ENCODE data around the gene FRMD4B.

Gene FRMD4B

GRCh38 chr3:69172058-69172457 is 213.8 kb downstream of the FRMD4B start:
- Histone ChIP-seq H3K27me3 (ENCODE audit: insufficient read depth, low read length) (no peaks in the 10 kb centered on the region), H3K4me1 (ENCODE audit: insufficient read depth, low read length) (no peaks in the 10 kb centered on the region), H3K4me3 (ENCODE audit: low read length) (no peak overlapping the region), H3K27ac (ENCODE audit: low read length) (no peak overlapping the region), H3K9ac (ENCODE audit: low read depth, low read length) (no peak overlapping the region), H3K9me3 (ENCODE audit: insufficient read depth, low read depth, low read length) (no peaks in the 10 kb centered on the region), H3K36me3 (ENCODE audit: insufficient read depth, low read depth, low read length) (peaks cover 5% of the 10 kb centered on the region)

DNA sequence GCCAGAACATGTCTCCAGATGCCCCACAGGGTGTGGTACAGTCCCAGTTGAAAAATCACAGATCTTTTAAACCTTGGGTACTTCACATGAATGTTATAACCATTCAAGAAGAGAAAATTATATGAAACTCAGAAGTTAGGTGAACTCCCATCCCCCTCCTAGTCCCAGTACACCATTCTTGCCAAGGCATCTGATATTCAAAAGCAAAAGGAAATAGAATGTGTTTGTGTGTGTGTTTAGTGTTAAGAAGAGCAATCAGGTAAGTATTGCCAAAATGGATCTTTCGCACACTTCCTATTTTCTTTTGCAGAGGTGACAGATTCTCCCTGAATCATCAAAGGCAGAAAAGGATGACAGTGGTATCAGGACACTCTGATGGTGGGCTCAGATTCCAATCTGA is 219.4 kb downstream of the FRMD4B start:
- H3K4me3 ChIP-seq (ENCODE audit: low read length) = no peak overlapping the region
- no peak overlapping the region for H3K27ac ChIP-seq (ENCODE audit: low read length)
- no peaks in the 10 kb centered on the region for H3K4me1 ChIP-seq (ENCODE audit: insufficient read depth, low read length)
- no peaks in the 10 kb centered on the region for H3K9me3 ChIP-seq (ENCODE audit: insufficient read depth, low read depth, low read length)
- no peak overlapping the region for H3K9ac ChIP-seq (ENCODE audit: low read depth, low read length)
- H3K27me3 ChIP-seq (ENCODE audit: insufficient read depth, low read length) = no peaks in the 10 kb centered on the region
- H3K36me3 ChIP-seq (ENCODE audit: insufficient read depth, low read depth, low read length) = no peaks in the 10 kb centered on the region; the same call in 1 of the 2 replicates

DNA sequence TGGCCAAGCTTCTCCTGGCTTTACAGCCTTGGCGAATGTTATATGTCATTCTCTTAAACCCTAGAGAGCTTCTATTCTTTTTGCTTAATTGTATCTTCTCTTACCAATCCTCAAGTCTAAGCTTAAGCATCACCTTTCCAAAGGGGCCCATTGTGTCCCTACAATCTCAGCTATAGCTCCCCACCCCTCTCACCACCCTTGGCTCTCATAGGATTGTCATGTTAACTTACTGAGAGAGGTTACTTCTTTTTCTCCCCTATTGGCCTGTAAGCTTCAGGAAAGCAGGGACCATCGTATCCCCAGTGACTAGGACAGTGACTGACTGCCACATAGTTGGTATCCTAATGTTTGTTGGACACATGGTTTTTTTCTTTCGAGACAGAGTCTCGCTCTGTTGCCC is 220.1 kb downstream of the FRMD4B start:
- Histone ChIP-seq H3K9me3 (ENCODE audit: insufficient read depth, low read depth, low read length) (no peaks in the 10 kb centered on the region), H3K36me3 (ENCODE audit: insufficient read depth, low read depth, low read length) (no peaks in the 10 kb centered on the region), H3K27ac (ENCODE audit: low read length) (no peak overlapping the region), H3K4me3 (ENCODE audit: low read length) (no peak overlapping the region), H3K4me1 (ENCODE audit: insufficient read depth, low read length) (no peaks in the 10 kb centered on the region), H3K27me3 (ENCODE audit: insufficient read depth, low read length) (no peaks in the 10 kb centered on the region), H3K9ac (ENCODE audit: low read depth, low read length) (no peak overlapping the region)

DNA sequence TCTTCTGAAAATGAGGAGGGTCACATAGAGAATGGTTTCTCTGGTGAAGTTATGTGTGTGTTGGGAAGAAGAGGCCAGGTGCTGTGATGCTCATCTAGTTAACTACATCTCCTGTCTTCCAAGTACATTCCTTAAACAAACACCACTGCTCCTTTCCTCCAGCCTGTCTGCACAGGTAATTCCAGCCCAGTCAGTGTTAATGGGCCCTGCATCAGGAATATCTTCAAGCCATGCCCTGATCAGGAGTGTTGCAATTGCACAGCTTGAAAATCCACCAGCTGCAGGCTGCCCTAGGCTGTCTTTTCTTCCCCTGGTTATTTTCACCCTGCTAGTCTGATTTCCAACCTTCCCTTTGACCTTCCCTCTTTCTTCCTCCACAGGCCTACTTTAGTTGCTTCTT is 221.6 kb downstream of the FRMD4B start:
- no peak overlapping the region for H3K27ac ChIP-seq (ENCODE audit: low read length)

DNA sequence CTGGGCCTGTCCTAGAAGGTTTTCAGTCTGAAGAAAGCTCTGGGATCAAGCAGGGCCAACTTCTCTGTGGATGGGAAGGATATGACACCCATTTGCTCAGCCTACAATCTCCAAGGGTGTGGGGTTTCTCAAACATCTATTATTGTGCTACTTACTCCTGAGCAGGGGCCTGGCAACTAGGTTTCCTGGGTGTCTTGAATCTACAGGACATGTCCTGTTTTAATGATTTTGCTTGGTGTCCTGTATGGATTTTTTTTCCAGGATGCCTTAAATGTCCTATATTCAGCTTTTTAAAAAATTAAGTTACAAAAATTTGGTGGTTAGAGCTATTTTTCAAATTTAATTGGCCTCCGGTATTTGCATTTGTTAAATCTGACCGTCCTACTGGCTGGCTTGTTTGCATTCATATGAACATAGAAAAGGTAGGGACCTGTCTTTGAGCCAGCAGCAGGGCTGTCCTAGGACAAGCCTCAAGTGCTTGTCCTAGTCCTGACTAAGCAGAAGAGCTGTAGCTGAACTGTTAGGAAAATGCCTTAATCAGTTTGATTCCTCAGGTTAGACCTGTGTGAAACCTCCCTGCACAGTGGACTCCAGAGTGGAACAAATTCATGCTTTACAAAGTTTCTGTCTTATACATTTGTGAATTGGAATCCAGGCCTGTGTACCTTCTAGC is 223.4 kb downstream of the FRMD4B start:
- H3K27me3 ChIP-seq (ENCODE audit: insufficient read depth, low read length) = no peaks in the 10 kb centered on the region

More for the DNA sequence above, 221.6 kb downstream of the FRMD4B start:
- Histone ChIP-seq H3K4me1 (ENCODE audit: insufficient read depth, low read length) (no peaks in the 10 kb centered on the region), H3K27me3 (ENCODE audit: insufficient read depth, low read length) (no peaks in the 10 kb centered on the region), H3K9ac (ENCODE audit: low read depth, low read length) (no peak overlapping the region), H3K36me3 (ENCODE audit: insufficient read depth, low read depth, low read length) (no peaks in the 10 kb centered on the region), H3K9me3 (ENCODE audit: insufficient read depth, low read depth, low read length) (no peaks in the 10 kb centered on the region), H3K4me3 (ENCODE audit: low read length) (no peak overlapping the region)

DNA sequence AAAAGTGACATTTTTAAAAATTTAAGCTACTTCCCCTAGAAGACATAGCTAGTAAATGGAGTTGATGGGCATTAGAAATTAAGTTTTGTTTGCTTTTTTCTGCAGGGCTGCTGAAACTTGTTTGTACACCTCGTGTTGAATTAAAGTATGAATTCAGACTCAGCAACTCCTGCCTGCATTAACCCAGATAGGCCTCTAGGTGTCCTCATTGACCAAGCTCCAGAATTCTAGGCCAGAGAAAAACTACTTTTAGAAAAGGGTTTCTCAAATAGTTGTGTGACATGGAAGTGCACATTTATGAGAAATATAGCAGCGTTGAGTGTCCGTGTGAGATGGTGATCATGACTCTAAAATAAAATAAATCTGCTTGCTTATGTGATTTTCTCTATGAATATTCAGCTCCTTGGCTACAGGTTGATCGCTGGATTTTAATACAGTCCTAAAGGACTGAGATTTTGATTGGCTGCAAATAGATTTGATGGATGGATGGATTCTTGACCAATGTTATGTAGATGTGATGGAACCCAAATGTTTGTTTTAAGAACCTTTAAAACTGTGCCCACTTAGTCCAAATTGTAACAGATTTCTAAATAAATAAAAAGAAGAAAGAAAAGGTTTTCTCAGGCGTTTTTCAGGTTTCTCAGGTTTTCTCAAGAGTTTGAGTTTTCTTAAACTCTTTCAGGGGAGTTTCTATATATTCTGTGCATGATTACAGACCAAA is 224.1 kb downstream of the FRMD4B start:
- Histone ChIP-seq H3K36me3 (ENCODE audit: insufficient read depth, low read depth, low read length) (no peaks in the 10 kb centered on the region), H3K4me1 (ENCODE audit: insufficient read depth, low read length) (no peaks in the 10 kb centered on the region)

More for the DNA sequence above, 223.4 kb downstream of the FRMD4B start:
- Histone ChIP-seq H3K9me3 (ENCODE audit: insufficient read depth, low read depth, low read length) (no peaks in the 10 kb centered on the region), H3K9ac (ENCODE audit: low read depth, low read length) (no peak overlapping the region), H3K4me1 (ENCODE audit: insufficient read depth, low read length) (no peaks in the 10 kb centered on the region), H3K4me3 (ENCODE audit: low read length) (no peak overlapping the region), H3K36me3 (ENCODE audit: insufficient read depth, low read depth, low read length) (no peaks in the 10 kb centered on the region), H3K27ac (ENCODE audit: low read length) (no peak overlapping the region)

GRCh38 chr3:69160525-69160924 is 225.4 kb downstream of the FRMD4B start:
- no peak overlapping the region for H3K27ac ChIP-seq (ENCODE audit: low read length)
- no peaks in the 10 kb centered on the region for H3K36me3 ChIP-seq (ENCODE audit: insufficient read depth, low read depth, low read length)
- H3K9me3 ChIP-seq (ENCODE audit: insufficient read depth, low read depth, low read length) = no peaks in the 10 kb centered on the region
- no peak overlapping the region for H3K9ac ChIP-seq (ENCODE audit: low read depth, low read length)
- H3K4me3 ChIP-seq (ENCODE audit: low read length) = no peak overlapping the region
- no peaks in the 10 kb centered on the region for H3K4me1 ChIP-seq (ENCODE audit: insufficient read depth, low read length)
- H3K27me3 ChIP-seq (ENCODE audit: insufficient read depth, low read length) = no peaks in the 10 kb centered on the region; the same call in 1 of the 2 replicates

More for the DNA sequence above, 224.1 kb downstream of the FRMD4B start:
- Histone ChIP-seq H3K4me3 (ENCODE audit: low read length) (no peak overlapping the region), H3K9me3 (ENCODE audit: insufficient read depth, low read depth, low read length) (no peaks in the 10 kb centered on the region), H3K27ac (ENCODE audit: low read length) (no peak overlapping the region), H3K9ac (ENCODE audit: low read depth, low read length) (no peak overlapping the region), H3K27me3 (ENCODE audit: insufficient read depth, low read length) (no peaks in the 10 kb centered on the region)

DNA sequence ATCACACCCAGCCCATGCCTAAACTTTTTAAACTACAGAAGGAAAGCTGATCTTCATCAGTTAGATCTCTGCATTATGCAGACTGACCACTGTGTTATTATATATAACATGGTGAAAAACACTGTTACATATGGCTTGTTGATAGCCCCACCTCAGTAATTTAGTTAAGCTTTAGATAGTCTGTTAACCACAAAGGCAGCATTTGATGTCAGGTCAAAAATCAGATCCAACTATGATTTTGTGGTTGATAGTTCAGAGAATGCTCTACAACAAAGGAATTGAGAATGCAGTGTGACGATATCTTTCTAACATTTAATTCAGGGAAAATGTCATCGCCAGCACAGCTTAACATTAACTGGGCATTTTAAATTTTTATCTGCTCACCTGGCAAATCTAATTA is 225.8 kb downstream of the FRMD4B start:
- no peaks in the 10 kb centered on the region for H3K36me3 ChIP-seq (ENCODE audit: insufficient read depth, low read depth, low read length)
- no peaks in the 10 kb centered on the region for H3K4me1 ChIP-seq (ENCODE audit: insufficient read depth, low read length)
- no peak overlapping the region for H3K9ac ChIP-seq (ENCODE audit: low read depth, low read length)
- no peak overlapping the region for H3K27ac ChIP-seq (ENCODE audit: low read length)
- H3K4me3 ChIP-seq (ENCODE audit: low read length) = no peak overlapping the region
- H3K27me3 ChIP-seq (ENCODE audit: insufficient read depth, low read length) = no peaks in the 10 kb centered on the region; the same call in 1 of the 2 replicates
- H3K9me3 ChIP-seq (ENCODE audit: insufficient read depth, low read depth, low read length) = no peaks in the 10 kb centered on the region

DNA sequence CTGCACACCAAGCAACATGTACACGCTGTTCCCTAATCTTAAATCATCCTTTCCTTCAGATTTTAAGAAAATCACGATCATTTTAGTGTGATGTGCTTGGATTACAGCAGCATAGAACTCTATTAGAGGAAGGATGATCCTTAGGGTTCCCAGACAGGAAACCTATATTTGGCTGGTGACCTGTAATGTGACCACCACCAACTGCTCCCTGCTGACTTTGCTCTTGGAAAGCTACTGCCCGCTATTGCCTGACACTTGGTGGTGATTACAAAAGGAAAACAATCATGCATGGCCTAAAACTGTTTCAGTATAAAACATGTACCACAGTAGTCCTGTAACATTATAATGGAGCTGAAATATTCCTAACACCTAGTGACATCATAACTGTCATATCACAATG is 236.3 kb downstream of the FRMD4B start:
- Histone ChIP-seq H3K4me1 (ENCODE audit: insufficient read depth, low read length) (peaks cover 7% of the 10 kb centered on the region; the same call in 1 of the 2 replicates), H3K27me3 (ENCODE audit: insufficient read depth, low read length) (peaks cover 43% of the 10 kb centered on the region), H3K9ac (ENCODE audit: low read depth, low read length) (no peak overlapping the region), H3K36me3 (ENCODE audit: insufficient read depth, low read depth, low read length) (no peaks in the 10 kb centered on the region), H3K4me3 (ENCODE audit: low read length) (no peak overlapping the region), H3K9me3 (ENCODE audit: insufficient read depth, low read depth, low read length) (no peaks in the 10 kb centered on the region), H3K27ac (ENCODE audit: low read length) (no peak overlapping the region)

DNA sequence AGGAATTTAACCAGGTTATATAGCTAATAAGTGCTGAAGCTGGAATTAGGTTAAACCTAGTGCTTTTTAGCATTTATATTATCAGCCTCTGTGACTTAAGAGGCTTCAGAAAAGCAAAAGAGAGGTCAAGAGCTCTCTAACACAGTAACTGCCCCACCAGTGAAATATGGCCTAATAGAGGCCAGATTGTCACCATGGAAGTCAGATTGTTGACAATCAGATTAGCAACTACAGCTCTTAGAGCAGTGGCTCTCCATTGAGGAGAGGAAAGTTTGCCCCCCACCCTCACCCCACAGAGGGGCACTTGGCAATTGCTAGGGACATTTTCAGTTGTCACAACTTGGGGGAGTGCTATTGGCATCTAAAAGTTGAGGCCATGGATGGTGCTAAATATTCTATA is 240.2 kb downstream of the FRMD4B start:
- Histone ChIP-seq H3K9ac (ENCODE audit: low read depth, low read length) (no peak overlapping the region), H3K36me3 (ENCODE audit: insufficient read depth, low read depth, low read length) (no peaks in the 10 kb centered on the region), H3K4me3 (ENCODE audit: low read length) (no peak overlapping the region), H3K4me1 (ENCODE audit: insufficient read depth, low read length) (peaks cover 7% of the 10 kb centered on the region; the same call in 1 of the 2 replicates), H3K27me3 (ENCODE audit: insufficient read depth, low read length) (peaks cover 69% of the 10 kb centered on the region), H3K9me3 (ENCODE audit: insufficient read depth, low read depth, low read length) (no peaks in the 10 kb centered on the region), H3K27ac (ENCODE audit: low read length) (no peak overlapping the region)

GRCh38 chr3:69144631-69145245 is 241.2 kb downstream of the FRMD4B start:
- Histone ChIP-seq H3K9ac (ENCODE audit: low read depth, low read length) (no peak overlapping the region), H3K9me3 (ENCODE audit: insufficient read depth, low read depth, low read length) (no peaks in the 10 kb centered on the region), H3K36me3 (ENCODE audit: insufficient read depth, low read depth, low read length) (no peaks in the 10 kb centered on the region), H3K27me3 (ENCODE audit: insufficient read depth, low read length) (peaks cover 77% of the 10 kb centered on the region), H3K27ac (ENCODE audit: low read length) (no peak overlapping the region), H3K4me3 (ENCODE audit: low read length) (no peak overlapping the region), H3K4me1 (ENCODE audit: insufficient read depth, low read length) (peaks cover 7% of the 10 kb centered on the region; the same call in 1 of the 2 replicates)

GRCh38 chr3:69143612-69144011 is 242.3 kb downstream of the FRMD4B start:
- H3K27me3 ChIP-seq (ENCODE audit: insufficient read depth, low read length) = peaks cover 89% of the 10 kb centered on the region
- no peak overlapping the region for H3K9ac ChIP-seq (ENCODE audit: low read depth, low read length)
- no peaks in the 10 kb centered on the region for H3K36me3 ChIP-seq (ENCODE audit: insufficient read depth, low read depth, low read length)
- peaks cover 7% of the 10 kb centered on the region; the same call in 1 of the 2 replicates for H3K4me1 ChIP-seq (ENCODE audit: insufficient read depth, low read length)
- no peak overlapping the region for H3K4me3 ChIP-seq (ENCODE audit: low read length)
- H3K9me3 ChIP-seq (ENCODE audit: insufficient read depth, low read depth, low read length) = no peaks in the 10 kb centered on the region
- no peak overlapping the region for H3K27ac ChIP-seq (ENCODE audit: low read length)
